Endothelial cell of coronary artery (primary cell): ENCODE data around the gene AFF3. TPM values are rescaled to one million over a fixed set of nuclear protein-coding genes. Genes with fewer than 3 reads are reported as not detected.

ENCODE experiments used
- total RNA-seq: library from RNA; depleted of rRNA; stranded (reverse); fragments of >200 nt; gene quantifications from 2 replicates; pipeline ENCODE4 v1.2.3, GENCODE V29; 2014

Gene AFF3
- 0.27 TPM in 1 of 2 replicates, not detected in the other for total RNA-seq

GRCh38 chr2:100142393-100142792 is at the start of gene AFF3:
Gene AFF3 (minus strand): TSS chr2:100142590. CDS start chr2:100104454, 38,136 bp downstream.

Other genes with a start within 250 kb of the AFF3 start
- under 0.01 TPM in 2 replicates for gene LONRF2, start 179.9 kb upstream of the AFF3 start, total RNA-seq